Thyroid gland (tissue), 4 donors: ENCODE measurements around the gene AGPAT4. TPM values are rescaled to one million over a fixed set of nuclear protein-coding genes. Genes with fewer than 3 reads are reported as not detected.

Source experiments
- DNase-seq, 2 donors: peaks; one replicate each; pipeline ENCODE4 v3.0.0-alpha.2; 2019
- H3K27ac ChIP-seq, 3 donors: fragments of 200-600 bp; sonication (generic); 1 replicate in 2 of 3; 2 replicates in 1 of 3; pipeline ENCODE4 v1.5.1; 2016 to 2019; ENCODE audit warnings: mild to moderate bottlenecking in 1 of 3, moderate library complexity in 1 of 3
- H3K27me3 ChIP-seq: fragments of 200-600 bp; sonication (generic); one replicate; pipeline ENCODE4 v1.5.1; 2019
- H3K36me3 ChIP-seq, 2 donors: fragments of 200-600 bp; sonication (generic); one replicate each; pipeline ENCODE4 v1.5.1; 2016 to 2019
- H3K4me1 ChIP-seq, 2 donors: fragments of 200-600 bp; sonication (generic); one replicate each; pipeline ENCODE4 v1.5.1; 2017 to 2019
- H3K4me3 ChIP-seq, 3 donors: fragments of 200-600 bp; sonication (generic); replicated peaks in 1 of 3; 1 replicate in 2 of 3; 2 replicates in 1 of 3; pipeline ENCODE4 v1.5.1; 2016; ENCODE audit warnings: mild to moderate bottlenecking in 1 of 3
- H3K9me3 ChIP-seq: fragments of 200-600 bp; sonication (generic); one replicate; pipeline ENCODE4 v1.5.1; 2017
- POLR2A ChIP-seq, 2 donors: fragments of 450-650 bp; IDR thresholded peaks; one replicate each; pipeline ENCODE4 v1.6.1; 2017; ENCODE audit warnings: antibody characterized with exemption in 2 of 2, mild to moderate bottlenecking in 2 of 2, moderate library complexity in 1 of 2
- WGBS, 2 donors: methylation state at CpG; one replicate each; pipeline ENCODE4 v1.1.5; 2017; 5-methylcytosine and 5-hydroxymethylcytosine counted together
- intact Hi-C: fragments of 100-400 bp; cut with DNase I; formaldehyde crosslinking; loops from one replicate; pipeline ENCODE4 v1.15.1; 2023
- total RNA-seq, 4 donors: library from RNA; depleted of rRNA; stranded (reverse); fragments of >200 nt; gene quantifications; one replicate each; pipeline ENCODE4 v1.2.3, GENCODE V29; 2016
- TF ChIP-seq, protein P1 (sequence below), 6 experiments: fragments of 200-600 bp in 3 of 6; fragments of 450-650 bp in 3 of 6; sonication (generic) in 3 of 6; IDR thresholded peaks; one replicate each; pipeline ENCODE4 v1.5.1; 2016 to 2019; ENCODE audit warnings: antibody characterized with exemption in 6 of 6, mild to moderate bottlenecking in 2 of 6, inconsistent platforms in 1 of 6, moderate library complexity in 1 of 6

AGPAT4 gene
- total RNA-seq, 4 donors from 2014 or later, result 6.1 to 12.8 (median 6.9) TPM

DNA sequence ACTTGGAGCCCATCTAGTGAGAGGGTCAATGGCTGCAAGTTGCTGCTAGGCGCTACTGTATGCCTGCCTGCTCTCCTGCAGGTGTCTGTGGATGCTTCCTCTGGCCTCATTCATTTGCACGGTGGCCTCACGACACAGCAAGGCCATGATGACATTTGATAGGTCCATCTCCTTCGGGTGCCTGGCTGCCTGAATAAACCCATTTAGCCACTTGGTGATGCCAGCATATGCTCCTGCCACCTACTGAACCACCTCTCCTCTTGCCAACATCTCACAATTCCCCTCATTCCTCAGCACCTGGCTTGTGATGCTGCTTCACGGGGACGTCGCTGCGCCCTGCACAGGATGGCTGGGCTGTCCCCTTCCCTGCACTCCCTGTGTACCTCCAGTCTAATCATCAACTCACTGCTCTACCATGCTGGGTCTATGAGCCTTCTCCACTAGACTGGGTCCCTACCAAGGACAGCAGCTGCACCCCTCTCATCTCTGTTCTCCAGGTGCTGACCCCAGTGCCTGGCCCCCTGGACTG is 51.1 kb downstream of the AGPAT4 start:
- TF ChIP-seq POLR2A (IDR thresholded peaks at IDR 0.05), result no peak
- 91 to 92% methylated on average over 8 of the region's 8 CpGs for WGBS, 2 donors
- no peak overlapping the region for H3K27ac ChIP-seq
- H3K9me3 ChIP-seq, result no peaks in the 10 kb centered on the region
- peaks cover 3 to 9% of the 10 kb centered on the region in 2 donors for H3K4me1 ChIP-seq
- no peaks in the 10 kb centered on the region for H3K36me3 ChIP-seq
- H3K27me3 ChIP-seq, result no peaks in the 10 kb centered on the region
- no peak overlapping the region for H3K4me3 ChIP-seq
- no peak for DNase-seq
- intact Hi-C loops, result no loop called here

GRCh38 chr6:161220346-161220745 is 53.5 kb downstream of the AGPAT4 start:
- Histone ChIP-seq H3K4me3 (no peak overlapping the region), H3K9me3 (no peaks in the 10 kb centered on the region), H3K27me3 (no peaks in the 10 kb centered on the region), H3K36me3 (no peaks in the 10 kb centered on the region), H3K27ac (no peak overlapping the region), H3K4me1 (peaks cover 18 to 28% of the 10 kb centered on the region in 2 donors)
- TF ChIP-seq POLR2A (IDR thresholded peaks at IDR 0.05), result no peak
- TF ChIP-seq, protein P1, sequence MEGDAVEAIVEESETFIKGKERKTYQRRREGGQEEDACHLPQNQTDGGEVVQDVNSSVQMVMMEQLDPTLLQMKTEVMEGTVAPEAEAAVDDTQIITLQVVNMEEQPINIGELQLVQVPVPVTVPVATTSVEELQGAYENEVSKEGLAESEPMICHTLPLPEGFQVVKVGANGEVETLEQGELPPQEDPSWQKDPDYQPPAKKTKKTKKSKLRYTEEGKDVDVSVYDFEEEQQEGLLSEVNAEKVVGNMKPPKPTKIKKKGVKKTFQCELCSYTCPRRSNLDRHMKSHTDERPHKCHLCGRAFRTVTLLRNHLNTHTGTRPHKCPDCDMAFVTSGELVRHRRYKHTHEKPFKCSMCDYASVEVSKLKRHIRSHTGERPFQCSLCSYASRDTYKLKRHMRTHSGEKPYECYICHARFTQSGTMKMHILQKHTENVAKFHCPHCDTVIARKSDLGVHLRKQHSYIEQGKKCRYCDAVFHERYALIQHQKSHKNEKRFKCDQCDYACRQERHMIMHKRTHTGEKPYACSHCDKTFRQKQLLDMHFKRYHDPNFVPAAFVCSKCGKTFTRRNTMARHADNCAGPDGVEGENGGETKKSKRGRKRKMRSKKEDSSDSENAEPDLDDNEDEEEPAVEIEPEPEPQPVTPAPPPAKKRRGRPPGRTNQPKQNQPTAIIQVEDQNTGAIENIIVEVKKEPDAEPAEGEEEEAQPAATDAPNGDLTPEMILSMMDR (IDR thresholded peaks at IDR 0.05), result no peak
- DNase-seq, result no peak
- intact Hi-C loops, result no loop called here
- WGBS, 2 donors, result 88 to 95% methylated on average over 6 of the region's 6 CpGs

DNA sequence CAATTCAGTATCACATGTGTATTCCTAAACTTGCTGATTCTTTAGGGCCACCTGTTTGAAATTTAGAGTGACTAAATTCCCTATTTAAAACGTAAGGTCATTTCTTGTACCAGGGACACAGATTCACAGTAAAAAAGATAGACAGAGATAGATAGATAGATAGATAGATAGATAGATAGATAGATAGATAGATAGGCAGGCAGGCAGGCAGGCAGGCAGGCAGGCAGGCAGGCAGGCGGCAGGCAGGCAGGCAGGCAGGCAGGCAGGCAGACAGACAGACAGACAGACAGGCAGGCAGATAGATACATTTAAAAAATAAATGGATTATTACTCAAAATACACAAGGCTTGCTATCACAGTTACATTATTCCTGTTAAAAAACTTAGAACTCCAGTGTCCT is 54.2 kb downstream of the AGPAT4 start:
- Histone ChIP-seq H3K36me3 (no peaks in the 10 kb centered on the region), H3K27me3 (no peaks in the 10 kb centered on the region), H3K4me3 (no peak overlapping the region), H3K4me1 (peaks cover 23 to 35% of the 10 kb centered on the region in 2 donors), H3K27ac (no peak overlapping the region), H3K9me3 (no peaks in the 10 kb centered on the region)
- WGBS, 2 donors, result 58 to 81% methylated on average over 2 of the region's 2 CpGs
- intact Hi-C loops, result no loop called here
- TF ChIP-seq, protein P1 (IDR thresholded peaks at IDR 0.05), result no peak
- TF ChIP-seq POLR2A (IDR thresholded peaks at IDR 0.05), result no peak
- DNase-seq, result no peak

- intact Hi-C loops, result no loop called here
- no peak for TF ChIP-seq POLR2A (IDR thresholded peaks at IDR 0.05)
- TF ChIP-seq, protein P1 (IDR thresholded peaks at IDR 0.05), result peak in 2 of 6 experiments; percentile 12 to 28
- Histone ChIP-seq H3K27me3 (no peaks in the 10 kb centered on the region), H3K4me3 (no peak overlapping the region), H3K9me3 (no peaks in the 10 kb centered on the region), H3K4me1 (peaks cover 33 to 48% of the 10 kb centered on the region in 2 donors), H3K36me3 (no peaks in the 10 kb centered on the region), H3K27ac (peak overlapping the region in 1 of 3 donors; percentile 5)
- 91 to 95% methylated on average over 5 of the region's 5 CpGs for WGBS, 2 donors
- peak in 1 of 2 donors; percentile 25 for DNase-seq
These were observed 55.6 kb downstream of the AGPAT4 start for GRCh38 chr6:161218222-161218621.

GRCh38 chr6:161217628-161218027 is 56.2 kb downstream of the AGPAT4 start:
- Histone ChIP-seq H3K27me3 (no peaks in the 10 kb centered on the region), H3K9me3 (no peaks in the 10 kb centered on the region), H3K27ac (no peak overlapping the region), H3K4me3 (no peak overlapping the region), H3K4me1 (peaks cover 36 to 54% of the 10 kb centered on the region in 2 donors), H3K36me3 (no peaks in the 10 kb centered on the region)
- intact Hi-C loops, result no loop called here
- WGBS, 2 donors, result 83 to 87% methylated on average over 3 to 4 of the region's 5 CpGs
- TF ChIP-seq, protein P1 (IDR thresholded peaks at IDR 0.05), result no peak
- no peak for TF ChIP-seq POLR2A (IDR thresholded peaks at IDR 0.05)
- peak; percentile 32 to 47 for DNase-seq
